Measurements from ENCODE around the gene ZSCAN10. TPM values are rescaled to one million over a fixed set of nuclear protein-coding genes. Genes with fewer than 3 reads are reported as not detected.

ZSCAN10 gene
- total RNA-seq, 1 donor from 2014 or later: not detected

DNA sequence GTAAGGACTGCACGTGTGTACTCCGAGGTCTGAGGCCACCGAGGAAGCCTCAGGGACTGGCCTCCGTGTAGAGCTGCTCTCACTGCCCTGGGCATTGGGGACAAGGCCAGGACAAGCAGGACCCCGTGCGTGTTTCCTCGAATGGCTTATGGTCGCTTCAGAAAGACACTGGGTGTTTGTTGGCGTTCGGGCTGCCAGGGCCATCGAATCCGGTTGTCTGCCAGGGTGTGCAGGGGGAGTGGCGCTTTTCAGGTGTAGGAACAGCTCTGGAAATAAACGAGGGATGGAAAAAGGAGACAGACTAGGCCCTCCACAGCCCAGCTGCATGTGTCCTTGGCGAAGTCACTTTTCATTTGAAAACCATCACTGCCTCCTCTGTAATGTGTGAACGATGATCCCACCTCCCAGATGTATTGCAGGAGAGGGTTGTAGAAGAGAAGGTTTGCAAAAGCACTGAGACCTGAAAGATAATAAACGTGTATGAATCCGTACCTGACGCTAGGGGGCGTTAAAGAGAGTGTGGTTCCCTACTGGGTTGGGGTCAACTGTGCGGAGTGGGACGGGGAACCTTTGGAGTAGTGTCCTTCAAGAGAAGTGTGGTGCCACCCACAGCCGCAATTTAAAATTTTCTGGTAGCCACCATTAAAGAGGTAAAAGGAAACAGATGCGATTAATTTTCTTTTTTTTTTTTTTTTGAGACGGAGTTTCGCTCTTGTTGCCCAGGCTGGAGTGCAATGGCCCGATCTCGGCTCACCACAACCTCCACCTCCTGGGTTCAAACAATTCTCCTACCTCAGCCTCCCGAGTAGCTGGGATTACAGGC lies 2.1 kb upstream of the ZSCAN10 start:
- ATAC-seq (peak in 1 of 2 donors; percentile 19), DNase-seq (no peak)
- H3K36me3 ChIP-seq: no peaks in the 10 kb centered on the region
- H3K27ac ChIP-seq: peak overlapping the region; percentile 80
- H3K9me3 ChIP-seq: no peaks in the 10 kb centered on the region
- TF ChIP-seq, protein P1, sequence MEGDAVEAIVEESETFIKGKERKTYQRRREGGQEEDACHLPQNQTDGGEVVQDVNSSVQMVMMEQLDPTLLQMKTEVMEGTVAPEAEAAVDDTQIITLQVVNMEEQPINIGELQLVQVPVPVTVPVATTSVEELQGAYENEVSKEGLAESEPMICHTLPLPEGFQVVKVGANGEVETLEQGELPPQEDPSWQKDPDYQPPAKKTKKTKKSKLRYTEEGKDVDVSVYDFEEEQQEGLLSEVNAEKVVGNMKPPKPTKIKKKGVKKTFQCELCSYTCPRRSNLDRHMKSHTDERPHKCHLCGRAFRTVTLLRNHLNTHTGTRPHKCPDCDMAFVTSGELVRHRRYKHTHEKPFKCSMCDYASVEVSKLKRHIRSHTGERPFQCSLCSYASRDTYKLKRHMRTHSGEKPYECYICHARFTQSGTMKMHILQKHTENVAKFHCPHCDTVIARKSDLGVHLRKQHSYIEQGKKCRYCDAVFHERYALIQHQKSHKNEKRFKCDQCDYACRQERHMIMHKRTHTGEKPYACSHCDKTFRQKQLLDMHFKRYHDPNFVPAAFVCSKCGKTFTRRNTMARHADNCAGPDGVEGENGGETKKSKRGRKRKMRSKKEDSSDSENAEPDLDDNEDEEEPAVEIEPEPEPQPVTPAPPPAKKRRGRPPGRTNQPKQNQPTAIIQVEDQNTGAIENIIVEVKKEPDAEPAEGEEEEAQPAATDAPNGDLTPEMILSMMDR (IDR thresholded peaks at IDR 0.05): peak; percentile 52
- peaks cover 34% of the 10 kb centered on the region for H3K4me1 ChIP-seq
- no peaks in the 10 kb centered on the region for H3K27me3 ChIP-seq (ENCODE audit: low read depth)
- intact Hi-C loops (cut with DNase I): no loop called here
- H3K4me3 ChIP-seq: peak overlapping the region; percentile 17

- Histone ChIP-seq H3K27me3 (ENCODE audit: low read depth) (no peaks in the 10 kb centered on the region), H3K4me3 (peak overlapping the region; percentile 44), H3K4me1 (peaks cover 34% of the 10 kb centered on the region), H3K27ac (peak overlapping the region; percentile 31), H3K36me3 (no peaks in the 10 kb centered on the region), H3K9me3 (no peaks in the 10 kb centered on the region)
- intact Hi-C loops (cut with DNase I): no loop called here
- ATAC-seq: peak; percentile 96 to 97
- TF ChIP-seq, protein P1 (IDR thresholded peaks at IDR 0.05): no peak
- DNase-seq: peak; percentile 97
These were observed 822 bp upstream of the ZSCAN10 start for GRCh38 chr16:3099732-3100499.

GRCh38 chr16:3099395-3099731 lies 269 bp upstream of the ZSCAN10 start:
- intact Hi-C loops (cut with DNase I): no loop called here
- TF ChIP-seq, protein P1 (IDR thresholded peaks at IDR 0.05): no peak
- H3K27me3 ChIP-seq (ENCODE audit: low read depth): no peaks in the 10 kb centered on the region
- DNase-seq (no peak), ATAC-seq (no peak)
- H3K27ac ChIP-seq: peak overlapping the region; percentile 31
- peaks cover 34% of the 10 kb centered on the region for H3K4me1 ChIP-seq
- no peaks in the 10 kb centered on the region for H3K9me3 ChIP-seq
- no peak overlapping the region for H3K4me3 ChIP-seq
- H3K36me3 ChIP-seq: no peaks in the 10 kb centered on the region

GRCh38 chr16:3097266-3097665 lies 1.8 kb downstream of the ZSCAN10 start:
- Histone ChIP-seq H3K4me1 (peaks cover 34% of the 10 kb centered on the region), H3K27ac (no peak overlapping the region), H3K36me3 (no peaks in the 10 kb centered on the region), H3K27me3 (ENCODE audit: low read depth) (no peaks in the 10 kb centered on the region), H3K9me3 (no peaks in the 10 kb centered on the region), H3K4me3 (no peak overlapping the region)
- TF ChIP-seq, protein P1 (IDR thresholded peaks at IDR 0.05): no peak
- intact Hi-C loops (cut with DNase I): no loop called here
- no peak for DNase-seq
- ATAC-seq: no peak

GRCh38 chr16:3096362-3096761 lies 2.7 kb downstream of the ZSCAN10 start:
- H3K27me3 ChIP-seq (ENCODE audit: low read depth): no peaks in the 10 kb centered on the region
- H3K27ac ChIP-seq: peak overlapping the region; percentile 18
- intact Hi-C loops (cut with DNase I): no loop called here
- peaks cover 27% of the 10 kb centered on the region for H3K4me1 ChIP-seq
- no peaks in the 10 kb centered on the region for H3K36me3 ChIP-seq
- DNase-seq (no peak), ATAC-seq (no peak)
- no peaks in the 10 kb centered on the region for H3K9me3 ChIP-seq
- TF ChIP-seq, protein P1 (IDR thresholded peaks at IDR 0.05): no peak
- no peak overlapping the region for H3K4me3 ChIP-seq
